ENCODE data around the gene KNG1. TPM values are rescaled to one million over a fixed set of nuclear protein-coding genes. Genes with fewer than 3 reads are reported as not detected.

Gene KNG1
- polyA plus RNA-seq, 4 donors: 109 to 220 (median 138) TPM

Other genes with a start within 250 kb of the KNG1 start
- 10 to 100 TPM in 2 of 4 donors, 1 to 10 TPM in 2; 3.6 to 13.2 (median 7.6) TPM for gene CRYGS, start 173.0 kb upstream of the KNG1 start, polyA plus RNA-seq (ENCODE audit: insufficient read length in 4 of 4)
- 10 to 100 TPM; 19.1 to 22.8 (median 21.2) TPM for gene TBCCD1, start 150.0 kb upstream of the KNG1 start, polyA plus RNA-seq (ENCODE audit: insufficient read length in 4 of 4)
- 10 to 100 TPM; 63.6 to 78.2 (median 71.5) TPM for gene DNAJB11, start 146.6 kb upstream of the KNG1 start, polyA plus RNA-seq (ENCODE audit: insufficient read length in 4 of 4)
- 10 to 100 TPM in 1 of 4 donors, under 1 TPM in 3; 0.37 to 90.9 (median 0.51) TPM for gene AHSG, start 104.3 kb upstream of the KNG1 start, polyA plus RNA-seq (ENCODE audit: insufficient read length in 4 of 4)
- gene FETUB, start 77.0 kb upstream of the KNG1 start, polyA plus RNA-seq (ENCODE audit: insufficient read length in 4 of 4): under 1 TPM in 3 of 4 donors, not detected in 1; 0.33 to 0.65 (median 0.48) TPM
- 1 to 10 TPM; 1.8 to 2.9 (median 2.2) TPM for gene HRG, start 51.3 kb upstream of the KNG1 start, polyA plus RNA-seq (ENCODE audit: insufficient read length in 4 of 4)
- gene EIF4A2, start 66.2 kb downstream of the KNG1 start, polyA plus RNA-seq (ENCODE audit: insufficient read length in 4 of 4): 100 to 1,000 TPM; 735 to 959 (median 830) TPM
- 10 to 100 TPM; 47.2 to 60.5 (median 50.3) TPM for gene RFC4, start 89.1 kb downstream of the KNG1 start, polyA plus RNA-seq (ENCODE audit: insufficient read length in 4 of 4)
- gene ADIPOQ, start 125.4 kb downstream of the KNG1 start, polyA plus RNA-seq (ENCODE audit: insufficient read length in 4 of 4): under 1 TPM in 1 of 4 donors, not detected in 3; 0.03 TPM
- gene ST6GAL1, start 213.2 kb downstream of the KNG1 start, polyA plus RNA-seq (ENCODE audit: insufficient read length in 4 of 4): 10 to 100 TPM; 59.8 to 88.3 (median 72.0) TPM

Data from left renal cortex interstitium (tissue), 4 donors.